Stimulated activated CD4-positive, alpha-beta T cell treated with anti-CD3 and anti-CD28 coated beads, Interleukin-4, amount 100 ng/mL, for 4 hours (primary cell): ENCODE results near the gene OTUD7B.
"Not testable (repeated sequence)": the region's sequence is repeated elsewhere in the genome, so short reads cannot be mapped to it uniquely, and the experiment has no call there.

Experiments used
- DNase-seq, 2 experiments: peaks; one replicate each; pipeline ENCODE4 v3.0.0-alpha.2; 2020

The OTUD7B gene

DNA sequence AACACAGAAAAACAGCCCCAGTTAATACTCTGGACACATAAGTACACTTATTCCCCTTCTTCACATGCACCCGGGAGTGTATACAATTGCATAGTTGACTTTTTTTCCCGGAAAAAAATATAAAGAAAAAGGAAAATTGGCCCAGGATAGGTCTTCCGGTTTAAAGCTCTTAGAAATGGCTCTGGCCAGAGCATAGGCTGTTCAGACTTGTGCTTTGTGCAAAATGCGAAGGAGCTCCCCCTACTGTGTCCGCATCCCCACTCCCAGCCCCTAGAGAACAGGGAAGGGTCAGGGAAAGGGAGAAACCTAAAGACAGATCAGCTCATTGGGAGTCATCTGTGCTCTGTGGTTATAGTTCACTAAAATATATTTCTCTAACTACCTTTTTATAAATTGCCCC lies 68.3 kb downstream of the OTUD7B start:
- DNase-seq: no peak

DNA sequence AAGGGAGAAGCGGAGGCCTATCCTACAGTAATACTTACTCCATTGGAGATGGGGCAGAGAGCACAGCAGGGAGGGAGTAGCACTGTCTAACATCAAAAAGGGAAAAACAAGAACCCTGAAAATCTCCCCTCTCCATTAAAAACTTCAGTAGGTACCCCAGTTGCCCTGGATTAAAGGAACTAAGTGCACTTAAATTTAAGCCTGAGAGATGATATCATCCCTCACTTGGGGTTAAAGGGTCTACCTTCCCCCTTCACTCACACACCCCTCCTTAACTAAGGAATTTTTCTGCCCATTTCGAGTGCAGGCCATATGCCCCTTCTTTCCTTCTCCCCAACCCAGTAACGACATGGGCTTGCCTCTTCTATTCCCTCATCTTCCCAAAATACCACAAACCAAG lies 70.1 kb downstream of the OTUD7B start:
- DNase-seq: no peak

DNA sequence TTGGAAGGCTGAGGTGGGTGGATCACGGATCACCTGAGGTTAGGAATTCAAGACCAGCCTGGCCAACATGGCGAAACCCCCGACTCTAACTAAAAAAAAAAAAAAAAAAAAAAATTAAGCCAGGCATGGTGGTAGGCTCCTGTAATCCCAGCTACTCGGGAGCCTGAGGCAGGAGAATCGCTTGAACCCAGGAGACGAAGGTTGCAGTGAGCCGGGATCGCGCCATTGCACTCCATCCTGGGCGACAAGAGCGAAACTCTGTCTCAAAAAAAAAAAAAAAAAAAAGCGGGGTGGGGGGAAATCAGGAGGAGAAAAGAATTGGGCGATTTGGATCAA lies 71.9 kb downstream of the OTUD7B start:
- DNase-seq: not testable (repeated sequence)

DNA sequence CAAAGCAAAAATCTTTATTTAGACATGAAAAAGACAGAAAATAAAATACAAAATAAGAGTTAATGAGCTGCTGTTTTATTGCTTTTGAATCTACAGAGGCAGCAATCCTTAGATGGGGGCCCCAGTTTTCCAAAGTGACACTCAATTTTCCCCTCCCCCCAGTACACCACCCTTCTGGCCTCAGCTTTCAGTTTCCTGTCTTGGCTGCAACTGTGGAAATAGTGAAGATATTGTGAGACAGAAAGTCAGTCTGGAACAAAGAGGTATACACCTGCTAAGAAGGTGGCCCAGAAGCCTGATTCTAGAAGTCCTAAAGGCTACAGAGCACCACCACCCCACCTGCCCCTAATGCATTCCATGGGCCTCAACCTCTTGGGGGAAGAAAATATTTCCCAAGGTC lies 72.8 kb downstream of the OTUD7B start:
- DNase-seq: peak in 1 of 2 experiments; percentile 14

DNA sequence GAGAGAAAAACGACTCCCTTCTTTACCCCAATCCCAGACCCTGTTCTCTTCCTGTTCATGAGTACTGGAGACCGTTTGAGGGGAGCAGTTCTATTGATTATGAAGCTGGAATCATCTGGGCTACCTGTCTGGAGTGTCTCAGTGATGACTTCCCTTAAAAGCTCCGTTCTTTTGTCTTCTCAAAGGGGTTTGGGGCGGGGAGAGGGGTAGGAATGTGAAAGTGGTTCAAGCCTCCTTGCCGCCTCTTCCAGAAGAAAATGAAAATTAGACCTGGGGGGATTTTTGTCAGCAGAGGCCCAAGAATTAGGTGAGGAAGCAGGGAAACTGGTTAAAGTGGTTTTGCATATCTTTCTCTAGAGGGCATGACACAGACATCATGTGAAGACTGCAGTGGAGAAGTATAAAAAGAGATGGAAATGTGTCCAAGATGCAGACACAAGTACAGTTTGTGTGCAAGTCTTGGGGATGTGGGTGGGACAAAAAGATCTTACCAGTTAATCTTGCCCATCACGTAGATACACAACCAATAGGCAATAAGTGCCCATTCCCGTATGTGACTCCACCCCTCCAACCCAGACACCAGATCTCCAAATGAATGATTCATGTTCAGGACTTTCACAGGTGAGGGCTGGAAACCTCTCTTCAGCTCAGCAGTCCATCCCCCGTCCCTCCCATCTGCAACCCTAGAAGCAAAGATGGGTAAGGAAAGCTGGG lies 73.4 kb downstream of the OTUD7B start:
- DNase-seq: no peak

DNA sequence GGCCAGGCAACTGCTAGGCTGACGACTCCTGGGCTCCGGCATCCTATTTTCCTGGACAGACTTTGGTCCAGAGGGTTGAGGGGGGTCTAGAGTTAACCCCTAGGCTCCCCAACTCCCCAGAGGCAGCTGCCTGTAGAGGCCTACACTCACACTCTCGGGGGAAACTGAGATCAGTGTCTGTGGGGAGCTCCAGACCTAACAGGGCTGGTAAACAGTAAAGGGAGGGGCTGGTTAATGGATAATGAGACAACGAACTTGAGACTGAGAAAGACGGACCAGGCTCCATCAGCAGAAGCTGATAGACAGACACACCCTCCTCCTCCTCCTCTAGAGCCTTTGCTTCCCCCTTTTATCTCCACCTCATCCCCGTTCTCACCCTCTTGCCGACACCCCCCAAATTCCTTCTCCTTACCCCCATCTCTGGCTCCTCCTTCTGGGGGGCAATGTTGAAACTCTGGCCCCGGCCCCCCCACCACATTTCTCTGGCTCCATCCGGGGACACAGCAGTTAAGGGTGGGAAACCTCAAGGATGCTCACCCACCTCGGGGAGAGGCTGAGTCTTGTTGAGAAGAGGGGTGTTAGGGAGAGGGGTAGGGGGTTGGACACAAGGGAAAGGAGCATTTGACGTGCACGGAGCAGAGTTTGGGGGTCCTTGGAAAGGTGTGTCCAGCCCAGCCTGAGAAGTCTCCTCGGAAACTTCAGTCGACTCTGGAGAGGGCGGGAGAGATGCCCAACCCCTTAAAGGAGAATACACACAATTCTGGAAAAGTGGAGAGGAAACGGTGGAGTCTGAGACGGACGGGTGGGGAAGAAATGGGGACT lies 74.1 kb downstream of the OTUD7B start, which contains the start of gene MTMR11:
MTMR11 (minus strand) TSS at position 710 of the 822 bp plus-strand sequence; CDS start at position 478, 232 bp downstream.
- no peak for DNase-seq

DNA sequence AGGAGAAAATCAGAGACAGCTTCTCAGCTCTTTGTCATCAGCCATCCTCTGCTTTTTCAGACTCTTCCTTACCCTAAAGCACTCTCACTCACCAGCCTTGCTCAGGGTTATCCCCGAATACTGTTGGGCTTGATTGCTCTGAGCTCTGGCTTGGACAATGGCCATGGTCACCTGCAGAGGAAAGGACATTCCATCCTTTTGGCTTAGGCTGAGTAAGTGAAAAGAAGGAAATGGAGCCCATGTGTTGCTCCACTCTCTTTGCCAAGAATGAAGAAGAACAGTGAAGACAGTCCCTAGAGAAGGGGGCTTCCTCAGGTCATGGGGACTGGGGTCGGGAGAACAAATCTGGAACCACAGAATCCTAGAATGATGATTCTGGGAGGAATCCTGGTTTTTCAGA lies 76.2 kb downstream of the OTUD7B start:
- DNase-seq: no peak

DNA sequence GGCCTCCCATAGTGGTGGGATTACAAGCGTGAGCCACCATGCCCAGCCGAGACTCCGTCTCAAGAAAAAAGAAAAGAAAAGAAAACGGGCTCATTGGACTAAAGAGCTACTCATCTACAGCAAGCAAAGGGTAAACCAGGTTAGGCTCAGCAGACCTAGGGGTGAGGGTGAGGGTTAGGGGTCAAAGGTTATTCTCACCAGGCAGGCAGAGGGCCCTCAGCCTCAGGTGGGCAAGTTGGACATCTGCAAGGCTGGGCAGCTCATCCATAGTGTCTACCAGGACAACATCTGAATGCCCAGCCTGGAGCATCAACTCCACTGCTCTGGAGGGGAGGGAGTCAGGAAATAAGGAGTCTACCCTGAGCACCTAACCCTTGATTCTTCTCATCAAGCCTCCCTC lies 77.3 kb downstream of the OTUD7B start:
- no peak for DNase-seq

DNA sequence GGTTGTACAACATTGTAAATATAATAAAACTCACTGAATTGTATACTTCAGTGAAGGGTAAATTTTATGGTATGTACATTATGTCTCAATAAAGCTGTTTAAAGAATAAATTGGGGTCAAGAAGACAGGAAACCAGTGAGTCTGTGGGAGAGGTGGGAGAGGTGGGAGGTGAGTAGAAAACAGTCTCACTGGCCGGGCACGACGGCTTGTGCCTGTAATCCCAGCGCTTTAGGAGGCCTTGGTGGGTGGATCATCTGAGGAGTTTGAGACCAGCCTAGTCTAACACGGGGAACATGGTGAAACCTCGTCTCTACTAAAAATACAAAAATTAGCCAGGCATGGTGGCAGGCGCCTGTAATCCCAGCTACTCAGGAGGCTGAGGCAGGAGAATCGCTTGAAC lies 78.1 kb downstream of the OTUD7B start:
- no peak for DNase-seq

DNA sequence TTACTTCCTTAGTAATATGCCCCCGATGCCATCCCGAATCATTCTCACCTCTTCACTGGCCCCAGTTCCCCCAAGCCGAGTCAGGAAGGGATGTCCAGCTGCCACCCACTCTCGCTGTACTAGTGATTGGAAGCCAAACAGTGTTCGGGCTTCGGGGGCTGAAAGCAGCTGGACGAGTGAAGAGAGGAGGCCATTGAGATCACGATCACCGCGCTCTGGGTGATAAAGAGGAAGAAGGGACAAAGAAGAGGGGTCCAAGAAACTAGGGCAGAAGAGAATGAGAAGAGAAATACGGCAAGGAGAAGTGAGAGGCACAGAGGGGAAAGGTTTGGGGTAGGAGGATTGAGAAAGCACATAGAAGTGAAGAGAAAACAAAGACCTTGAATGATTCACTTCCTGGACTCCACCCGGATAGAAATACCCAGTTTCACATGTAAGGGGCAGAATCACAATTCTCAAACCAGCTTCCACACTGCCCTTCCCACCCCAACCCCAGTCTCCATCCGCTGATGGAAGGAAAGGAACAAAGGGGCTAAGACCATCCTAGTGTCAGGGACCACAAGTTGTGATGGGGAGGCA lies 79.2 kb downstream of the OTUD7B start:
- no peak for DNase-seq

DNA sequence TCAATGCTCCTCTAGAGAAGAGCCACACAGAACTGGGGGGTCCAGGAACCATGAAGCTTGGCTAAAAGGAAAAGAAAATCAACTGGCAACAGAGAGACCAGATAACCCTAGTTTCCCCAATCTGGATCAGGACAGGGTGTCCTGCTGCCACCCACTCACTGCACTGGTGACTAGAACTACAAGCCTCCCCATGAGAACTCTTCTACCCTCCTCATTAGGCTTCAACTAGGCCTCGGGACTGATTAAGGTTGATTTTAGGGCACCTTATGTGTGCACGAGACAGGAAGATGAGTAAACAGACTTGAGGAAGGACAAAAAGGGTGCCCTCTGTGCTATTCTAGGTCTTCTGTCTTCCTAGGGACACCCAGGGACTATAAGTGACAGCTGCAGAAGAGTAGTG lies 80.7 kb downstream of the OTUD7B start:
- DNase-seq: no peak

DNA sequence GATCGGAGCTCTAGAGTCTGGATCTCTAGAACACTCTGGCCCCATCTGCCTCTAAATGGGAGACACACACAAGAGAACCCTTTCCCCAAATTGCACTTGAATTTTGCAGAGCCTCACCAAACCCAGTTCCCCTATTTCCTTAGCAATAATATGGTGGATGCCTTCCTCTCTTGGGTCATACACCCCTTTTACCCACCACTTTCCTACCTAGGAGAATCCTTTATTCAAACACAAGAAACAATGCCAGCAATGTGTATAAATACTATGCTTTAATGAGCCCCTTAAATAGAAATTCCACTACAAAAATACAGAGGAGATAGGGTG lies 82.2 kb downstream of the OTUD7B start:
- no peak for DNase-seq

DNA sequence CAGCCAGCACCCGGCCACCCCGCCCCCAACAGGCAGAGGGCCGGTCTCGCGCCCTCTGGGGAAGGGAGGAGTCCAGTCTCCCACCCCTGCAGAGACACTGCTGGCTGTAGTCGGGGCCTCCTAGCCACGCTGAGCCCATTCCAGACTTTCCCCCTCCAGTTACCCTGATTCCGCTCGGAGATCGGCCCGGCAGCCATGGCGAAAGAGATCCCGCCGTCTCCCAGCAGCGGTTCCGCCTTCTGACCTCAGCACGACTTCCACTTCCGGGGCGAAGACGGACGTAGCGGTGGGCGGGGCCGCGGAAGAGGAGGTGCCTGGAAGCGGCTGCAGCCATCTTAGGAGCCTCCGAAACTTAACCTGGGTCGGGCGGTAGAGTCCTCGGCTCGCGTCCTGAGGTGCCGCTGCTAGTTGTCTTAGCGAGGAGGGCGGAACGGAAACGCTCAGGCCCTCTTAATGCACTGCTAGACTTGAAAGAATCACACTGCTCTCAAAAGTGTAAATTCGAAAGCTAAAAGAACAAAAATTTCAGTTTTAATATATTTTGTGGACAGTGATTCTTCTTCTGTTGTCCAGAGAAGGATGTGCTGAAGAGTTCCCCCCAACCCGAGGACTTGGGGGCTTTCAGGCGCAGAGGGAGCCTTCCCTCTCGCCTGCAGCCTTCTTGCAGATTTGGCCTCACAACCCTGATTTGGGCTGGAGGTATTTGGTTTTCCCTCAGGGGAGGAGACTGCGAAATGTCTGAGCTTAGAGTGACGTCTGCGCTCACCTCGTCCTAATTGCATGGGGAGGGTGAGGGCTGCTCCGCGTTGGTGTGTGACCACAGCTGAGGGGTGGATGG lies 82.7 kb downstream of the OTUD7B start, which contains the start of gene SF3B4:
SF3B4 (minus strand) TSS at position 241 of the 838 bp plus-strand sequence; CDS start at position 197, 44 bp downstream.
- DNase-seq: peak; percentile 93 to 94

DNA sequence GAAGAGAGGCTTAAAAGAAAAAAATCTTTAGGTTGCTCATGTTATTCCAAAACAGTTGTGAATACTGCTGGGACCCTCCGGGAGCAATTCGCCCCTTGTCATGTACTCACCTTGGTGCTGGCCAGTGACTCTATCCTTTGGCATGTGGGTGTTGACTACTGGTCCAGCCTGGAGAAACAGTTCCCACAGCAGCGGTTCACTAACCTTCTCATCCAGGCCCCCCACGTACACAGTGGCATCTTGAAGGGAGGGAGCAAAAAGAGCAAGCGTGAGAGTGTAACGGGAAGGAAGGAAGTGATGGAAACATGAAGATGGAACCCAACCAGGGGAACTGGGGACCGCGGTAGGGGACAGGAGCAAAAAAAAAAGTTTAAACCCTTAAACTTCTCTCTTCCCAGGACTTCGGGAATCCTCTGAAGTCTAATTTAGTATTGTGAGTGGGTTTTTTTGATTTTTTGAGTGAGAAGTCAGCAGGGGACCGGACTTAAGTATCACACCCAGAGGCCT lies 83.4 kb downstream of the OTUD7B start:
- no peak for DNase-seq

DNA sequence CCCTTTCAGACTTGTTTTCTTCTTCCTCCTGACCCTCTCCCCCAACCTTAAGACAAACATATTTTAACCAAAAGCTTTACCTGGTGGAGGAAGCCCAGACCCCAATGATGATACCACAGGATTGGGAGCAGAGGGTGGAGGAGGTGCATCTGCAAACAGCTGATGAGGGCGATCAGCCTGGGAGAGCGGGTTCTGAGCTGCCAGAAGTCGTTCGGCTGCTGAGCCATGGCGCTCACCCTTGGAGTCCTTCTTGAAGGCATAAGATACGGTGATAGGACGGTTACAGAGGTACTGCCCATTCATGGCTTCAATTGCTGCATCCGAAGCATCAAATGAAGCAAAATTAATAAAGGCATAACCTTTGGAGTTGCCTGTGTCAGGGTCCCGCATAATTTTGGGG lies 84.2 kb downstream of the OTUD7B start:
- DNase-seq: no peak

DNA sequence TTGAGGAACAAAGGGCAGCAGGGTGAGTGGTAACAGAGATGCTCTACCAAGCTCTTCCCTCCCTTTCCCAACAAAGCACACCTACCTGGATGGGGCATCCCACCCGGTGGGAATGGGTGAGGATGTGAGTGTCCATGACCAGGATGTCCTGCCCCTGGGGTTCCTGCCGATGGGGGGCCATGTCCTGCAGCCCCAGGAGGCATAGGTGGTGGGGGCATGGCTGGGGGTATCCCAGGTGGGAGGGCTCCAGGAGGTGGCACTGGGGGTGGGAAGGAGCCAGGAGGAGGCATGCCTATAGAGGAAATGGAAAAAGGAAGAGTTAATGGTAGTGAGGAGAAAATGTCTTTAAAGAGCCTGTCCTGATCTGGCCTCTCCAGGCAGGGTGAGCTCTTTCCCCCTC lies 84.8 kb downstream of the OTUD7B start:
- DNase-seq: no peak

DNA sequence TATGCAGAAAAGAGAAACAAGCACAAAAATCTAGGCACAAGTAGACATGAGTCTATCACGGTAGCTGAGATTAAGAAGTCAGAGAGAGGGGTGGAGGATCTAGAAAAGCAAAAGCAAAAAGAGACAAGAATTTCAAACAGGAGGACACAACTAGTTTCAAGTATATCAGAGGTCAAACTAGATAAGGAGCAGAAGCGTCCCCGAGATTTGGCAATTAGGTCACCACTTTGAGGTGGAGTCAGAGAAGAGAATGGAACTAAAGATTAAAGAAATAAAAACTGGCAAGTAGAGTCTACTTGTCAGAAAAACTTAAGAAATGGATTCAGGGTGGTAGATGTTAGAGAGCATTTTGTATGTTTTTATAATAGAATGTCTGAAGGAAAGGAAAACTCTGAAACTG lies 85.2 kb downstream of the OTUD7B start:
- DNase-seq: no peak

DNA sequence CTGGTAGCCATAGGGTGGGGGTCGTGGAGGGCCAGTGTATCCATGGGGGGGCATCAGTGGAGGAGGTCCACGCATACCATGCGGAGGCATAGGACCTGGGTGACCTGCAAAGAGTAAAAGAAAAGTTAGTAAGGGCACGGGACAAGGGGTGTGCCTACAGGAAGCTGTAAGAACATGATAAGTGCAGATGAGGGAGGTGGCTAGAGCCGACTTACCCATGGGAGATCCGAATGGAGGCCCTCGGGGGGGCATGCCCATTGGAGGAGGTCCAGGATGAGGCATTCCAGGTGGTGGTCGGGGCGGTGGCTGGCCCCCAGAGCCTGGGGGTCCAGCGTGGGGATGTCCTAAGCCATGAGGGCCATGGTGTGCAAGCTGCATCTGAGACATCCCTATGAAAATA lies 86.9 kb downstream of the OTUD7B start:
- DNase-seq: no peak

DNA sequence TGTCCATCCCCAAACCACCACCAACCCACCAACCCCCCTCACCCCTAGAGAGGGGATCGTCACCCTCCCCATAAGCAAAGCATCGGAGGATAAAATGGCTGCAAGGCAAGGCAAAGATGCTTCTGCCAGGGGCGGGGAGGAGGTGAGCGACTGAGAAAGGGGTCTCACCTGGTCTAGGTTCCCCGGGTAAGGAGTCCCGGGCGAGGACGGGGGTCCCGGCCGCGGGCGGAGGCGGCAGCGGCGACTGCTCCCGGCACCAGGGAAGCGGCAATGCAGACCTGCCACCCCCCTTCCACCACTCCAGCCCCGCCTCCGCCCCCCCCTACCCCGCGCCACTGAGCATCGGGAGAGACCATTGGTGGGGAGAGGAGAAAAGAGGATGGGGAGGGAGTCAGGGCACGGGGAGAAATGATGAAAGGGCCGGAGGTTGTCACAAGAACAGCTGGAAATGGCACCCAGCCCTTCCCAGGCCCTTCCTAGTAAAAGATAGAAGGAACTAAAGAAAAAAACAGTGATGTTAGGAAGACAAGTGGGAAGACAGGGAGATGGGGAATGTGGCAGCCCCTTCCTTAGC lies 92.9 kb downstream of the OTUD7B start, which contains the start of gene SV2A:
SV2A (minus strand) TSS at position 274 of the 574 bp plus-strand sequence. CDS start 4,004 bp downstream, outside the sequence.
- peak; percentile 9 to 51 for DNase-seq

DNA sequence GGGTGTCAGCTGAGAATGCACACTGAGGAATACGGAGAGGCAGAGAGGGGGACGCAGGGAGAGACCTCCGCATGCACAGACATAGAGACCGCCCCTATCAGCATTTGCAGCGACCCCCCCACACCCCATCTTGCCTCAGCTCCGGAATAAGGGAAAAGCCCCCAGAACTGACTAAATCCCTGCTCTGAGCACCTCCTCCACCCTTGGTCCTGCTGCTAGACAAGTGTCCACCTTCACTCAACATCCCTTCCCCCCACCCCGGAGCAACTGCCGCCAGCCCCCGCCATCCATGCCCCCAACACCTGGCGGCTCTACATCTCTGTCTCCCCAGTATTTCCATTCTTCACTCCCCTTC lies 93.7 kb downstream of the OTUD7B start:
- no peak for DNase-seq

DNA sequence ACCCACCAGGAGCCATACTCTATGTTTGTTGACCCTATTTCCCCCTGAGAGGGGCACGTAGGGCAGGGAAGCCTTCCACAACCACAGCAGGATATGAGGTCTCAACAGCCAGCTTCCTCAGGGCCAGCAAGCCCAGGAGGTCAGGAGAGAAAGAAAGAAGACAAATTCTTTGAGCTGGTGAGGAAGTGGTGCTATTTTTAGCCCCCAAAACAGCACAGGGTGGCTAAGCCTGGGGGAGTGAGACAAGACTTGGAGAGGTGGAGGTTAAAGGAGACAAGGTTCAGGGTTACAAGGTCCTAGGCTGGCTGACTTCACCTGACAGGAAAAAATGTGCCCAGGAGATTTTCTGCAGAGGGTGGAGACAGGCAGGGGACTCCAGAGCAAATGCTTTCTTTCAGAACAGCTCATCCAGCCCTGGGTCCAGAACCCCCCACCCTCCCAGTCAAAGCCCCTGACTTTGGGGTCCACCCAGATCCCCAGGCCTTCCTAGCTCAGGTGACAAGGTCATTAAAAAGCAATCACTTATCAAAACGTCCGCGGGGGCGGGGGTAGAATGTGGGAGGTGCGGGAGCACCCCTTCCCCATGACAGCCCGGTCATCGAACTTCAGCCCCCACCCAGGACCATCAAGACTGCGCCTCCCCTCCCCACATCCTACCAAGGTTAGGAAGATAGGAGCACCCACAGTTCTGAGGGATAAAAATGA lies 94.2 kb downstream of the OTUD7B start:
- DNase-seq: no peak
